Tibial artery (tissue), 4 donors: Measurements from ENCODE around the gene CLEC2L.
"Not testable (repeated sequence)": the region's sequence is repeated elsewhere in the genome, so short reads cannot be mapped to it uniquely, and the experiment has no call there.

Experiments used
- DNase-seq, 2 donors: peaks; one replicate each; pipeline ENCODE4 v3.0.0-alpha.2; 2019
- H3K27ac ChIP-seq, 2 donors: fragments of 200-600 bp; sonication (generic) in 1 of 2; 1 replicate in 1 of 2; 2 replicates in 1 of 2; pipeline ENCODE4 v1.5.1; 2018 to 2019; ENCODE audit warnings: mild to moderate bottlenecking in 1 of 2
- H3K27me3 ChIP-seq, 2 donors: fragments of 200-600 bp; sonication (generic) in 1 of 2; one replicate each; pipeline versions ENCODE4 v1.5.1 to v1.6.0; 2016 to 2019
- H3K36me3 ChIP-seq, 3 donors: fragments of 200-600 bp; sonication (generic) in 2 of 3; one replicate each; pipeline ENCODE4 v1.5.1; 2016 to 2019; ENCODE audit warnings: mild to moderate bottlenecking in 2 of 3
- H3K4me1 ChIP-seq, 4 donors: fragments of 200-600 bp; sonication (generic) in 2 of 4; 1 replicate in 3 of 4; 2 replicates in 1 of 4; pipeline ENCODE4 v1.5.1; 2016 to 2019
- H3K4me3 ChIP-seq, 2 donors: fragments of 200-600 bp; sonication (generic) in 1 of 2; 1 replicate in 1 of 2; 2 replicates in 1 of 2; pipeline ENCODE4 v1.5.1; 2018 to 2019; ENCODE audit warnings: mild to moderate bottlenecking in 2 of 2
- H3K9me3 ChIP-seq, 3 donors: fragments of 200-600 bp; sonication (generic) in 1 of 3; one replicate each; pipeline ENCODE4 v1.5.1; 2016 to 2019
- CTCF ChIP-seq, 2 experiments: fragments of 200-600 bp in 1 of 2; fragments of 450-650 bp in 1 of 2; IDR thresholded peaks; one replicate each; pipeline ENCODE4 v1.5.1; 2017 to 2019; ENCODE audit warnings: antibody characterized with exemption in 2 of 2, mild to moderate bottlenecking in 1 of 2, moderate library complexity in 1 of 2
- intact Hi-C: fragments of 100-400 bp; cut with DNase I; formaldehyde crosslinking; loops from one replicate; pipeline ENCODE4 v1.15.0; 2023; ENCODE audit warnings: low total_unique reads

CLEC2L gene

GRCh38 chr7:139544645-139545044 is 21.2 kb downstream of the CLEC2L start:
- Histone ChIP-seq H3K27me3 (peaks cover 0 to 8% of the 10 kb centered on the region in 2 donors), H3K36me3 (no peaks in the 10 kb centered on the region), H3K4me1 (no peaks in the 10 kb centered on the region), H3K4me3 (no peak overlapping the region), H3K9me3 (no peaks in the 10 kb centered on the region), H3K27ac (no peak overlapping the region)
- intact Hi-C loops, result no loop called here
- TF ChIP-seq CTCF (IDR thresholded peaks at IDR 0.05), result no peak
- no peak for DNase-seq

- no peak for TF ChIP-seq CTCF (IDR thresholded peaks at IDR 0.05)
- no peaks in the 10 kb centered on the region for H3K4me1 ChIP-seq
- DNase-seq, result no peak
- no peaks in the 10 kb centered on the region for H3K36me3 ChIP-seq
- no peak overlapping the region for H3K4me3 ChIP-seq
- peaks cover 0 to 8% of the 10 kb centered on the region in 2 donors for H3K27me3 ChIP-seq
- no peaks in the 10 kb centered on the region for H3K9me3 ChIP-seq
- H3K27ac ChIP-seq, result no peak overlapping the region
- intact Hi-C loops, result no loop called here
Measured at GRCh38 chr7:139548302-139549028, 25.0 kb downstream of the CLEC2L start.

GRCh38 chr7:139553991-139554700 is 30.7 kb downstream of the CLEC2L start:
- H3K4me3 ChIP-seq, H3K27me3 ChIP-seq, H3K4me1 ChIP-seq, H3K36me3 ChIP-seq, H3K9me3 ChIP-seq, intact Hi-C loops, DNase-seq, H3K27ac ChIP-seq: not testable (repeated sequence)

- no peak for TF ChIP-seq CTCF (IDR thresholded peaks at IDR 0.05)
- H3K27me3 ChIP-seq, result peaks cover 0 to 4% of the 10 kb centered on the region in 2 donors
- no peaks in the 10 kb centered on the region for H3K4me1 ChIP-seq
- no peak for DNase-seq
- no peak overlapping the region for H3K27ac ChIP-seq
- no peak overlapping the region for H3K4me3 ChIP-seq
- no peaks in the 10 kb centered on the region for H3K36me3 ChIP-seq
- H3K9me3 ChIP-seq, result no peaks in the 10 kb centered on the region
- intact Hi-C loops, result no loop called here
Measured at GRCh38 chr7:139557857-139558581, 34.5 kb downstream of the CLEC2L start.

GRCh38 chr7:139559364-139560105 is 36.0 kb downstream of the CLEC2L start:
- Histone ChIP-seq H3K4me3 (no peak overlapping the region), H3K27me3 (peaks cover 0 to 4% of the 10 kb centered on the region in 2 donors), H3K4me1 (no peaks in the 10 kb centered on the region), H3K36me3 (no peaks in the 10 kb centered on the region), H3K9me3 (no peaks in the 10 kb centered on the region), H3K27ac (no peak overlapping the region)
- no peak for DNase-seq
- no peak for TF ChIP-seq CTCF (IDR thresholded peaks at IDR 0.05)
- intact Hi-C loops, result no loop called here
